ENCODE data around the gene DNMBP.
A peak's percentile ranks its signal among the peaks of the same experiment; 100 is the strongest.
"Not testable (repeated sequence)": the region's sequence is repeated elsewhere in the genome, so short reads cannot be mapped to it uniquely, and the experiment has no call there.

The DNMBP gene

DNA sequence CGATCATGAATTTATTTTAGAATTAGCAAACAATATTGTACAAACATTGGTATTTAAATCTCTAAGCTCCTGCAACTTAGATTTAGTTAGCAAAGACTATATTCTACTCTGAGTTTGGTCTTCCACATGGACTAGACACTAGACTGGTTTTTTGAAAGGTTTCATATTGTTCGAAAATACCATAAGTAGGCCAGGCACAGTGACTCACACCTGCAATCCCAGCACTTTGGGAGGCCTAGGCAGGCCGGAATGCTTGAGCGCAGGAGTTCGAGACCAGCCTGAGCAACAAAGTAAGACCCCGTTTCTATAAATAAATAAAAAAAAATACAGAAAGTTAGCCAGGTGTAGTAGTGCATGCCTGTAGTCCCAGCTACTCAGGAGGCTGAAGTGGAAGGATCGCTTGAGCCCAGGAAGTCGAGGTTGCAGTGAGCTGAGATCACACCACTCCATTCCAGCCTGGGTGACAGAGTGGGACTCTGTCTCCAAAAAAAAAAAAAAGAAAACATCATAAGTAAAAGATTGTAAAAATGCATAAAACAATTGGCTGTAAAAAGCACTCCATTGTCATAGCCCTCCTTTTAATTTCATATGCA is 154.2 kb downstream of the DNMBP start:
- no peak for DNase-seq

DNA sequence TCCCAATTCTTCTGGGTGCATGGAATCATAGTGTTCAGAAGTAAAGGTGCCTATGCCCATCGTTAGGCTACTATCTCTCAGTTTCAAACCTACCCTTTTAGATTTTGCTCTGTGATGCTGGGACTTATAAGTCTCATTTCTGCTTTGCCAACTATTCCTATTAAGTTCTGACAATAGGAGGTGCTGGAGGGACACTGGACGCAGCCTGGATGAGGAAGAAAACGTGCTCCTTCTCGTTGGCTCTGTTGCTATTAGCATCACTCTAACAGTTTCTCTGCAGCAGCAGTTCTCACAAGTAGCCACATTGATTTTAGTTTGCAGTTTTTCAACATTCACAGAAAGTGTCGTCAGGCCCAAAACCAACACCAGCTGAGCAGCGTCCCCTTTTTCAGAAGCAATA is 154.9 kb downstream of the DNMBP start:
- DNase-seq = peak; percentile 23 to 51 (median 43)

DNA sequence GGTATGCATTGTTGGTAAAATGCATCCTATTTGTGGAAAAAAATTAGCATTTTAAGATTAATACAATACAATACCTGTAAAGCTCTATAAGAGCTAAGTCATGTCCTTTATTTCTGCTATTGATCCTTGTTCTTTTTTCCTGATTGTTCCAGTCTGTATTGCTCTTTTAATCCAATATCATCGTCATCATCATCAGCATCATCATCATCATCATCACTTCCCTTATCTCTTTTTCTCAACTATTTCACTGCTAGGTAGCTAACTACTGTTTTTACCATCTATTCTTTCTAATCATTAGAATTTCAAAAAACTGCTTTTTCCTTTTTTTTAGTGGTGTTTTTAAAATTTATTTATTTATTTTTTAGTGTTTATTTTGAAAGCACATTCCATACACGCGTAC is 156.1 kb downstream of the DNMBP start:
- DNase-seq = no peak

DNA sequence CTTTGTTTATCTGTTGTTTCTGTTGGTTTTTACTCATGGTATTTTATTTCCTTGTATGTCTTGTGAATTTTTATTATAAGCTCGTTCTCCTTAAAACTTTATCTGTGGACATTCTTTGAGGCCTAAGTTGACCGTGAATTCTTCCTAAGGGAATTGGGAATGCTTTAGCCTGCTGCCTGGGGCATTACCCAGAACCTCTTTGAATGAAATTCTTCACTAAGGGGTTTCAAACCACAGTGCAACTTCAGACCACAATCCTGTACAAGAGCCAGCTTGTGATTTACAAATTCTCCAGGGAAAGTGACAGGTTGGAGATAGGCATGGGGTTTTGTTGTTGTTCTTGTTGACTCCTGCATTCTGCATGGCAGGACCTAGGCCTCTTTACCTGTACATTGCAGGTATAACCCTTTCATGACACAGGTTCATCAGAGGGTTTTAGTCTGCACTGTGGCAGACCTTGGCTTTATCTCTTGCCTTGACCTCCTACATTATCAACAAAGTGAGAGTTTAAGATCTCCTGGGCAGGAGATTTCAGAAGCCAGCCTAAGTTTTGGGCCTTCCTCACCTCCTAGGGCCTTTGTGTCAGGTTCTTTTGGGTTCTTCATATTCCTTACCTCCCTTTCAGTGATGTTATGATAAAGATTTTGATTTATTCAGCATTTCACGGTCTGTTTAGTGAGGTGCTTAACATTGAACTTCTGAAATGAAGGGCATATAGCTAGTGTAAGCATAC is 157.1 kb downstream of the DNMBP start:
- no peak for DNase-seq

DNA sequence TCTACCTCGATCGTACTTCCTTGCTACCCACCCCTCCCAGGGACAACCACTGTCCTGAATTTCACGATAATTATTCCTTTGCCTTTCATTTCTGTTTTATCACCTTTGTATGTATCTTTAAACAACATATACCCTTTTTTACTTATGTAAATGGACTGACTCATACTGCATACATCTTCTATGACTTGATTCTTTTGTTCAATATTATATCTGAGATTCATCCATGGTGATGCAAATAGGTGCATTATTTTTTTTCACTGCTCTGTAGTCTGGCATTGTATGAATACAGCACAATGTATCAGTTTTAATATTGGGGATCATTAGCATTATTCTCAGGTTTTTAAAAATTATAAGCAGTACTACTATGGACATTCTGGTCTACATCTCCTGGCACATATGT is 157.9 kb downstream of the DNMBP start:
- DNase-seq = no peak

DNA sequence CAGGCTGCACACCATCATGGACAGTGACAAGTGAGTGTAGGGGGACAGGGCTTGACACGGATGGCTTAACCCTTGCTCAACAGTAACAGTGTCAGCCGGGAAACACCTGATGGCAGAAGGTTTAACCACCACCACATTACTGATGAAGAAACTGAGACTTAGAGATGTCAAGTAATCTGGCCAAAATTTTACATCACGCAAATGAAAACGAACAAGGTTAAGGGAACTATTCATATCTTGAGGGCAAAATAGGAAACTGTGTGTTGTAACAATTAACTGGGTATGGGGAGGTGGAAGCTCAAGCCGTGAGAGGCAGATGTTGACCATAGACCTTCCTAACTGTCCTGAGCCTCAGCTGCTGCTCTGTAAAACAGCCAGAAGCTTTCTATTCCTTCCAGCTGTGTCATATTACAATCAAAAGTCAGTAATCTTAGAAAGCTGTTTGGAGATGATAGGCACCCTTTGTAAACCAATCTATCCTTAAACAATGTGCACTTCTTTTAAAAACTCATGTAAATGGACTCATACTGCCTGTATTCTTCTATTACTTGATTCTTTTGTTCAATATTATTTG is 158.9 kb downstream of the DNMBP start:
- DNase-seq = peak in 1 of 4 experiments; percentile 14

DNA sequence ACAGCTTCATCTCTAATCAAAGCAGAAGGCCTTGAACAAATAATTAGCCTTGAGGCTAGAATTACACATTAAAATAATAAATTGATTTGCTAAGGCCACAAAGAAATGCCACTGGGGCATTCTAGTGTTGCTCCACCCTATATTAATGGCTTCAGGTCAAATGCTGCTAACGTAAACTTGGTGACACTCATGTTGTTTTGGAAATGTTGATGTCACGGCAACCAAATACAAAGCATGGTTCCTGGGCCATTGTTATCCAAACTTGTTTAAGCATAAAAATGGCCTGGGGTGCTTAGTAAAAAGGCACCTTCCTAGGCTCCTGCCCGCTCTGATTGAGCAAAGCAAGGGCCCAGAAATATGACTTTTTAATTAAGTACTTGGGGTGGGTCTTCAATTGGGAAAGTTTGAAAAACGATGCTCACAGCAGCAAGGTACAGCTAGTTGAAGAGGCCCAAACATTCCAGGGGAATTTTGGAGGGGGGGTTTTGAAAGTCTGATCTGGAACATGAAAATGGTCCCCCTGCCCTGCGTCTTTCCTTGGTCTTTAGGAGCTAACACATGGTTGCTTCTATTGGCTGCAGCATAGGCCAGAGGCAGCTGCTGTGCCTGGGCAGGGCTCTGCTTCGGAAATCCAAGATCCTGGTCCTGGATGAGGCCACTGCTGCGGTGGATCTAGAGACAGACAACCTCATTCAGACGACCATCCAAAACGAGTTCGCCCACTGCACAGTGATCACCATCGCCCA is 159.6 kb downstream of the DNMBP start:
- DNase-seq = no peak

DNA sequence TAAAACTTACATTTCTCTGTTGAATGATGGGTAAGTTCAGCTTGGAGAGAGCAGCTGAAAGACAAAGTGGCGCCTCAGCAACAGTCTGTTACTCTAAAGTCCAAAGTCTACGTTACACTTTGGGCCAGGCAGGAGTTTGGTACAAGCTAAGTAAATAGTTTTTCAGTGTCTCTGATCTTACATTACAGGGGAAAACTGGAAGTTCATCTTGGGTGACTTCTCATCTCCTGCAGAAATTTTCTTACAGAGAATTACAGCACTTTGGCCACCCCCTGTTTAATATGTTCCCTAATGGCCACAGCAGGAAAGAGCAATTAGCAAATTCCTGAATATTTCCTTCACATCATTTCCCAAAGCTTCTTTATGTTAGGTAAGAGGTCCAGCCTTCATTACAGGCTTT is 160.2 kb downstream of the DNMBP start:
- no peak for DNase-seq

DNA sequence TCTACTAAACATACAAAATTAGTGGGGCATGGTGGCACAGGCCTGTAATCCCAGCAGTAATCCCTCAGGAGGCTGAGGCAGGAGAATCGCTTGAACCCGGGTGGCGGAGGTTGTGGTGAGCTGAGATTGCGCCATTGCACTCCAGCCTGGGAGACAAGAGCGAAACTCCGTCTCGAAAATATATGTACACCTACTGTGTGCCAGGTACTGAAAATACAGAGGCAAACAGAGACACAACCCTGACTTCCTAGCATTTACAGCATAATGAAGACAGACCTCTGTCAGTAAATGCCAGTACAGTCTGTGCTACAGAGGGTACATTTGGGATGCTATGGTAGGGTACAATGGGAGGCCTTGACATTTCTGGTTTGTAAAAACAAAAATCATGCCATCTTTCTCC is 160.7 kb downstream of the DNMBP start:
- DNase-seq = no peak

DNA sequence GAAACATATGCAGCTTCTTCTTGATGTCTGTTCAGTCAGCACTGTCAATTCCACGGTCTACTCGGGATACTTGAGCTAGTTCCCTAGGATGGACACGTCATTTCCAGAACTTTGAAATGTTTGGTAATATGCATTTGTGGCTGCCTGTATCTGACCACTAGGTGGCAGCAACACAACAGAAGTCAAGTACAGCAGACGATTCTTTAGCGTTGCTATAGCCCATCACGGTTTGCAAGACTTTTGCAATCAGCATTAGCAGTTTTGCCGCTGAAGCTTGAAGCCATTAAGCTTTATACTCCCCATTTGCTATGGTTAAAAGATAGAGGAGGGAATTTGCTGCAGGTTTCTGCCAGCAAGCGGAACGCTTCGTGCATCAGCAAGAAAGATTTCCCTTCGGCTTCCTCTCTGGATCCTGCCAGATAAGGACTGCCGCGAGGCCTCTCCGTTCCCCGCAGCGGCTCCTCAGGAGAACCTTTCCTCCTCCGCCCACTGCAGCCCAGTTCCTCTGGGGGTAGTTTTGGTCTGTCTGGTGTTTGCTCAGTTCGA is 163.8 kb downstream of the DNMBP start:
- peak; percentile 89 to 96 (median 93) for DNase-seq

DNA sequence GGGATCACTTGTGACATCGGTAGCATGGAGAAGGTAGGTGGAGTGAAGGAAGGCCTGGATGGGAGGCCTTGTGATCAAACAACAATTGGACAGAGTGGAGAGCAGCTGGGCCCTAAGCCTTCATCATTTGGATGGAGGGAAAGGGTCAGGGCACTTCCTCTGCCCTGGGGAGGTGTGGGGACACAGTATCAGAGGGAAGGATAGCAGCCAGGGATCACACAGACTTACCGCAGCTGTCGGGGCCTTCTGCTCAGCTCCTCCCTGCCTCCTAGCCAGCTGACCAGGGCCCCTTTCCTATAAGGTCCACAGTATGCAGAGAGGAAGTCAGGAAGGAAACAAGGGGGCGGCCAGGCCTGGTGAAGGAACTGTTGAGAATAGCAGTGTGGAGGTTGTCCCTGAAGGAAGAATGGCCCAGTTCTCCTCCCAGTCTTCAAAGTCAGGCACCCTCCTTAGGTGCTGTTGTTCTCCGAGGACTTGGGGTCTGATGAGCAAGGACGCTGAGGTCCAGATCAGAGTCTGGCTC is 165.3 kb downstream of the DNMBP start:
- peak; percentile 11 to 48 (median 32) for DNase-seq

DNA sequence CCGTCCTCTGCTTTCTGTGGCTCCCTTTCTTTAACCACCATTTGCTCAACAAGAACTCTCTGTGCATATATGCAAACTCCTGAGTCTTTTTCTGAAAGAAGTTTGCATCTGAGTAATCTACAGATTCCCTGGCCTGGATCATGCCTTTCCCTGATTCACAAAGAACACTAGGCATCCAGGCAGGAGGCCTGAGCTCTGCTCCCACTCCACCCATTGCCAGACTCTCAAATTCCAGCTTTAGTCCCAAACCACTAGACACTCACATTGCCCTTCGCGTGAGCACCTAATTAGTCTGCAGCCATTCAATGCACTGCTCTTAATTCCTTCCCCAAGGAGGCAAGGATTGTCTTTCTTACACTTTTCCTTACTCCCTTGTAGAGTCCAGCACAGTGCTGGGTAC is 166.4 kb downstream of the DNMBP start:
- DNase-seq = no peak

DNA sequence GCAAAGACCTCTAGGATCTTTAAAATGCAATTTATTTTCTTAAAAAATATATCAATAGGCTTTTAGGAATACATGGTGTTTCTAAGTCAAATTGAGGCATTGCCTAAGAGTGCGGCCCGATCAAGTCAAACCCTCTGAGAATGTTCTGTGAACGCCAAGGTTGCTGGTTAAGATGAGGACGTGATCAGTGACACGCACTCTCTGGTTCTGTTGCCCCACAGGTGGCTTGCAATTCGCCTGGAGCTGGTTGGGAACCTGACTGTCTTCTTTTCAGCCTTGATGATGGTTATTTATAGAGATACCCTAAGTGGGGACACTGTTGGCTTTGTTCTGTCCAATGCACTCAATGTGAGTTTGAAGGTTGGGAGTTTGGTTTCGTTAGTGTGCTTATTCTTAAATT is 168.0 kb downstream of the DNMBP start:
- no peak for DNase-seq

DNA sequence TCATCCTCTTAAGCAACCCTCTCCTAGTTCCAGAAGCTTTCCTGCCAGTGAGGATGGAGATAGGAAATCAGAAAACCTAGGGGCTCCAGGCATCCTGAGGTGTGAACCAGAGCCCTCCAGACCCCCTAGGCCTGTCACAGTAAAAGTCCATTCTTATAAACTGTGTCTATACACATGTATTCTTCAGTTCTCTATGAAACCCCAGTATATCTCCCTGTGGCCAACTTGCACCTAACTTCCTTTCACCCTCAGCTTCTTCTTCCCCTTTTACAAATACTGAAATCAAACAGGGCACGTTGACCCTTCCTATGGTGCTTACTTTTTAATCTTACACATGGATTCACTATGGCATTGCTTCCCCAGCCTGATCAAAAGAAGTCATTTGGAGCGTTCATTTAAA is 168.9 kb downstream of the DNMBP start:
- DNase-seq = not testable (repeated sequence)

DNA sequence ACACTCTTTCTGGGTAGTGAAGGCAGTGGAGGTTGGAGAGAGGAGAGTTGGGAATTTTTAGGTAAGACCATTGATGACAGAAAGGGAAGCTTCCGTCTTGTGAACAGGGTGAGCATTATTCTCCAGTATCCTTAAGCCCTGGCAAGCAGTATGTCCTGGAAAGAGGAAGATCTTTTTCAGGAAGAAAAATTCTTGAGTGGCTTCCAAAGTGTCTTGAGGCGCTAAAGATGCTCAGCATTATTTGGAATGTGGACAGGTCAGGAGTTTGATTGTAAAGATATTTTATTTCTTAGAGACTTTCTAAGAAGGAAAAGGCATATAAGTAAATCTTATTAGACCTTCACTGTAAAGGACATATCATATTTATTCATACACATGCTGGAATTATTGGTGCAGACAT is 173.0 kb downstream of the DNMBP start:
- no peak for DNase-seq

DNA sequence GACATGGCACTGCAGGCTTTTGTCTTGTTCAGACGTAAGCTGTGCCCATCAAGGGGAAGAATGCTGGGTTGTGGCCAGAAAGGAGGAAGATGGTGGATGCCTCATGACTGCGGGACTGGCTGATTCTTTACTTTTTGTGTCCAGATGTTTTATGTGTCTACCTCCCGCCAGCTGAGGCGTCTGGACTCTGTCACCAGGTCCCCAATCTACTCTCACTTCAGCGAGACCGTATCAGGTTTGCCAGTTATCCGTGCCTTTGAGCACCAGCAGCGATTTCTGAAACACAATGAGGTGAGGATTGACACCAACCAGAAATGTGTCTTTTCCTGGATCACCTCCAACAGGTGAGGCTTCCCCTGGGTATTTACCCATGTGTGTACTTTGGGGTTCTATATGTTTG is 173.8 kb downstream of the DNMBP start:
- no peak for DNase-seq

DNA sequence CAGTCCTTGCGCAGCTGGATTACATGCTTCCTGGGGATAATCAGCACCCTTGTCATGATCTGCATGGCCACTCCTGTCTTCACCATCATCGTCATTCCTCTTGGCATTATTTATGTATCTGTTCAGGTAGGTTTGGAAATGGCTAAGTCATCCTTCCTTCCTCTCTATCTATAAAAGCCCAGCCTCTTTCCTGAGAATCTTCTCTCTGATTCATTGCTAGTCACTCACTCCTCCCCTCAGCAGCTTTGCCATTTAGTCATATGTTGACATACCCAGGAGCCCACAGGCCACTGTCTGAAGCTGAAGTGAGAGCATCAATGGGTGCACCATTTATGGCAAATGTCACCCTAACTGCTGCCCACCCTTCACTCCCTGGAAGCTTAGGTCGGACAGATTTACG is 175.3 kb downstream of the DNMBP start:
- DNase-seq = no peak

DNA sequence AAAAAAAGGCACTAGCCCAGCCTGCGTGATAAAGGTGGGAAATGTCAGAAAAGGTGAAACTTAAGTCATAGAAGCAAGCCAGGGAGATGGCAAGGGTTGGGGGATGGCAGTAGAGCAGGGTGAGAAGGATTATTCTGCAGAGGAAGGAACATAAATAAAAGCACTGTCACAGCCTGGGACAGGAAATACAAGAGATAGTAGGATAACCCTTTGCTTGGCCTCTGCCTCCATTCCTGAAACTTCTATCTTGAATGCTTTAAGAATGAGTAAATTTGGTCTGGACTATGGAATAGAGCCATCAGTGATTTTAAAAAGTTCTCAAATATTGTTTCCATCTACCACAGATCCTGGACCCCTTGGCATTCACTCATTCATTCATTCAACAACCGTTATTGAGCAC is 177.3 kb downstream of the DNMBP start:
- DNase-seq = no peak

DNA sequence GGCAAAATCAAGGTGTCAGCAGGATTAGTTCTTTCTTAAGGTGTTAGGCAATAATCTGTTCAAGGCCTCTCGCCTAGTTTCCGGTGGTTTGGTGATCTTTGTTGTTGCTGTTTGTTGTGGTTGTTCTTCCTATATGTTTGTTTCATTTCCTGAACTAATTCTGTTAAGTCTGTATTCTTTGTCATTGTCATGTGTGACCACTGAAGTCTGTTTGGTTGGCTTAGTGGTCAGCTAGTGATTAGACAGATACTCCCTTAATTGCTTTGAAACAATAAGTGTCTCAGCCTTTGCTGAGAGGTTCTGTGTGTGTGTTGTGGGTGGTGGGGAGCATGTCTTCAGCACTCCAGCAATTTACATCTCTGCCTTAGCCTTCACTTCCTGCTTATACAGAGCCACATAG is 181.3 kb downstream of the DNMBP start:
- DNase-seq = peak in 2 of 4 experiments; percentile 18 to 24

DNA sequence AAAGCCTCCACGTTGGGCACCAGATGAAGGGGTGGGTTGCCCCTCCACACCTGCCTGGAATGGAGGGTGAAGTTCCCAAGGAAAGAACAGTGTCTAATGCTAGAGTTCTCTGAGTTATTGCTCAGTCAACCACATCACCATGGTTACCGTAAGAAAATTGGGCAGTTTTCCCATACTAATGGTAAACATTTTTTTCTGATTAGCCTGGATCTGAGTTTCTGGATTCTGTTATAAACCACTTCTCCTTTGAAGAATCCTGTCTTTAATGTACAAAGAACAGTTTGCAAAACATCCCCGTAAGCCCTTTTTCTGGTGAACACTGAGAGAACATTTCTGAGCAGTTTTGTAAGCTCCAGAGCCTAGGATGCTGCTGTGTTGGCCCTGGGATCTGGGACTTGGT is 181.8 kb downstream of the DNMBP start:
- no peak for DNase-seq

Measured in suppressor macrophage (primary cell).